22Rv1 (cell line): ENCODE measurements around the gene CBLN2.

Experiments used
- H3K27ac ChIP-seq: fragments of 450-650 bp; 2 replicates; pipeline ENCODE4 v1.5.1; 2017
- CTCF ChIP-seq: fragments of 450-650 bp; IDR thresholded peaks from 2 replicates; pipeline ENCODE4 v1.5.1; 2017; ENCODE audit warnings: mild to moderate bottlenecking
- ZFX ChIP-seq: fragments of 450-650 bp; IDR thresholded peaks from 2 replicates; pipeline ENCODE4 v1.6.1; 2017; ENCODE audit warnings: antibody characterized with exemption, borderline replicate concordance

The CBLN2 gene

GRCh38 chr18:72504866-72505265, 39.3 kb downstream of the CBLN2 start:
- no peak overlapping the region for H3K27ac ChIP-seq
- TF ChIP-seq CTCF (no peak), ZFX (no peak)

GRCh38 chr18:72502671-72503431, 41.3 kb downstream of the CBLN2 start:
- TF ChIP-seq CTCF (no peak), ZFX (no peak)

GRCh38 chr18:72492497-72492896, 51.6 kb downstream of the CBLN2 start:
- TF ChIP-seq CTCF (no peak), ZFX (no peak)
- H3K27ac ChIP-seq: no peak overlapping the region

More at GRCh38 chr18:72502671-72503431, 41.3 kb downstream of the CBLN2 start:
- H3K27ac ChIP-seq: no peak overlapping the region
